Progenitor cell of endocrine pancreas (in vitro differentiated cells): ENCODE measurements around the gene POLD1. TPM values are rescaled to one million over a fixed set of nuclear protein-coding genes. Genes with fewer than 3 reads are reported as not detected.
A peak's percentile ranks its signal among the peaks of the same experiment; 100 is the strongest.

Experiments
- DNase-seq: peaks from one replicate; pipeline ENCODE4 v3.0.0; 2021; ENCODE audit warnings: low spot score; ENCODE audit not compliant: unreplicated experiment
- H3K27ac Mint-ChIP-seq: 2 replicates; pipeline ENCODE4 v1.8.0; 2021; ENCODE audit warnings: mild to moderate bottlenecking, moderate library complexity, mixed read lengths
- H3K27me3 Mint-ChIP-seq: 2 replicates; pipeline ENCODE4 v1.8.0; 2021; ENCODE audit warnings: mixed read lengths
- H3K36me3 Mint-ChIP-seq: 2 replicates; pipeline ENCODE4 v1.8.0; 2022; ENCODE audit warnings: mixed read lengths; ENCODE audit not compliant: insufficient read depth
- H3K4me1 Mint-ChIP-seq: 2 replicates; pipeline ENCODE4 v1.8.0; 2021; ENCODE audit warnings: low read depth, mixed read lengths
- H3K4me3 Mint-ChIP-seq: 2 replicates; pipeline ENCODE4 v1.8.0; 2021; ENCODE audit warnings: low read depth, mild to moderate bottlenecking, moderate library complexity, mixed read lengths
- H3K9me3 Mint-ChIP-seq: 2 replicates; pipeline ENCODE4 v1.8.0; 2021; ENCODE audit warnings: low read depth, mixed read lengths
- total RNA-seq: library from RNA; stranded (reverse); gene quantifications from 2 replicates; pipeline ENCODE4 v1.2.1, GENCODE V29; 2021
- TF ChIP-seq, protein P1 (sequence below): fragments of 200-600 bp; sonication (generic); IDR thresholded peaks from one replicate; pipeline ENCODE4 v1.5.0; 2021; ENCODE audit warnings: antibody characterized with exemption, mild to moderate bottlenecking; ENCODE audit not compliant: unreplicated experiment

POLD1 gene
- total RNA-seq, 1 donor from 2014 or later, result 99.5 TPM

DNA sequence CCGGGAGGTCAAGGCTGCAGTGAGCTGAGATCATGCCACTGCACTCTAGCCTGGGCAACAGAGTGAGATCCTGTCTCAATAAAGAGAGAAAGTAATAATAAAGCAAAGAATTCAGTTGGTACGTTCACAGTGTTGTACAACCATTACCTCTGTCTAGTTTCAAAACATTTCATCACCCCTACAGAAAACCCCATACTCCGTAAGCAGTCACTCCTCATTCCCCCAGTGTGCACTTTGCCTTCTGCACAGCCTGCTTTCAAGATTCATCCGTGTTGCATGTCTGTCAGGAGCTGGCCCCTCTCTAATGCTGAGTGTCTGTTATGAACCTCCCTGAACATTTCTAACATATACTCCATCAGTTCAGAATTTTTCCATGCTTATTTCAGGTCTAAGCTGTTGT, 9.4 kb downstream of the POLD1 start:
- H3K36me3 Mint-ChIP-seq, result peaks cover 29% of the 10 kb centered on the region
- no peaks in the 10 kb centered on the region for H3K4me1 Mint-ChIP-seq
- DNase-seq, result no peak
- TF ChIP-seq, protein P1, sequence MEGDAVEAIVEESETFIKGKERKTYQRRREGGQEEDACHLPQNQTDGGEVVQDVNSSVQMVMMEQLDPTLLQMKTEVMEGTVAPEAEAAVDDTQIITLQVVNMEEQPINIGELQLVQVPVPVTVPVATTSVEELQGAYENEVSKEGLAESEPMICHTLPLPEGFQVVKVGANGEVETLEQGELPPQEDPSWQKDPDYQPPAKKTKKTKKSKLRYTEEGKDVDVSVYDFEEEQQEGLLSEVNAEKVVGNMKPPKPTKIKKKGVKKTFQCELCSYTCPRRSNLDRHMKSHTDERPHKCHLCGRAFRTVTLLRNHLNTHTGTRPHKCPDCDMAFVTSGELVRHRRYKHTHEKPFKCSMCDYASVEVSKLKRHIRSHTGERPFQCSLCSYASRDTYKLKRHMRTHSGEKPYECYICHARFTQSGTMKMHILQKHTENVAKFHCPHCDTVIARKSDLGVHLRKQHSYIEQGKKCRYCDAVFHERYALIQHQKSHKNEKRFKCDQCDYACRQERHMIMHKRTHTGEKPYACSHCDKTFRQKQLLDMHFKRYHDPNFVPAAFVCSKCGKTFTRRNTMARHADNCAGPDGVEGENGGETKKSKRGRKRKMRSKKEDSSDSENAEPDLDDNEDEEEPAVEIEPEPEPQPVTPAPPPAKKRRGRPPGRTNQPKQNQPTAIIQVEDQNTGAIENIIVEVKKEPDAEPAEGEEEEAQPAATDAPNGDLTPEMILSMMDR, result no peak
- no peaks in the 10 kb centered on the region for H3K27me3 Mint-ChIP-seq
- H3K9me3 Mint-ChIP-seq, result no peaks in the 10 kb centered on the region
- no peak overlapping the region for H3K27ac Mint-ChIP-seq
- H3K4me3 Mint-ChIP-seq, result no peak overlapping the region

GRCh38 chr19:50394017-50394416, 9.9 kb downstream of the POLD1 start:
- Mint-ChIP-seq H3K4me1 (no peaks in the 10 kb centered on the region), H3K27me3 (no peaks in the 10 kb centered on the region), H3K27ac (no peak overlapping the region), H3K4me3 (no peak overlapping the region), H3K9me3 (no peaks in the 10 kb centered on the region), H3K36me3 (peaks cover 29% of the 10 kb centered on the region)
- TF ChIP-seq, protein P1, result no peak
- no peak for DNase-seq

GRCh38 chr19:50398675-50399367, 14.7 kb downstream of the POLD1 start:
- no peaks in the 10 kb centered on the region for H3K9me3 Mint-ChIP-seq
- no peak overlapping the region for H3K4me3 Mint-ChIP-seq
- TF ChIP-seq, protein P1, result no peak
- H3K36me3 Mint-ChIP-seq, result peaks cover 13% of the 10 kb centered on the region
- H3K27me3 Mint-ChIP-seq, result no peaks in the 10 kb centered on the region
- H3K27ac Mint-ChIP-seq, result peak overlapping the region; percentile 9
- no peaks in the 10 kb centered on the region for H3K4me1 Mint-ChIP-seq
- DNase-seq, result no peak

- no peak overlapping the region for H3K4me3 Mint-ChIP-seq
- TF ChIP-seq, protein P1, result no peak
- DNase-seq, result no peak
- H3K27me3 Mint-ChIP-seq, result no peaks in the 10 kb centered on the region
- peaks cover 10% of the 10 kb centered on the region for H3K36me3 Mint-ChIP-seq
- H3K4me1 Mint-ChIP-seq, result no peaks in the 10 kb centered on the region
- H3K9me3 Mint-ChIP-seq, result no peaks in the 10 kb centered on the region
- H3K27ac Mint-ChIP-seq, result peak overlapping the region; percentile 9
These were observed 15.2 kb downstream of the POLD1 start for GRCh38 chr19:50399368-50399745.

GRCh38 chr19:50401605-50402450, 17.7 kb downstream of the POLD1 start:
- Mint-ChIP-seq H3K4me1 (no peaks in the 10 kb centered on the region), H3K27ac (no peak overlapping the region), H3K9me3 (no peaks in the 10 kb centered on the region), H3K27me3 (no peaks in the 10 kb centered on the region), H3K36me3 (peaks cover 11% of the 10 kb centered on the region), H3K4me3 (no peak overlapping the region)
- TF ChIP-seq, protein P1, result no peak
- no peak for DNase-seq
